Gastrocnemius medialis (tissue), 4 donors: ENCODE measurements around the gene TAX1BP1. TPM values are rescaled to one million over a fixed set of nuclear protein-coding genes. Genes with fewer than 3 reads are reported as not detected.
A peak's percentile ranks its signal among the peaks of the same experiment; 100 is the strongest.

Experiments used
- ATAC-seq, 2 donors: fragments of 150-250 bp; one replicate each; pipeline ENCODE4 v1.9.1; 2016
- DNase-seq, 2 donors: peaks; one replicate each; pipeline ENCODE4 v3.0.0-alpha.2; 2019
- H3K27ac ChIP-seq, 4 donors: fragments of 200-600 bp; sonication (generic); 1 replicate in 1 of 4; 2 replicates in 3 of 4; pipeline ENCODE4 v1.5.1; 2016 to 2018; ENCODE audit warnings: mild to moderate bottlenecking in 2 of 4, moderate library complexity in 1 of 4
- H3K27me3 ChIP-seq, 3 donors: fragments of 200-600 bp; sonication (generic) in 2 of 3; 1 replicate in 1 of 3; 2 replicates in 2 of 3; pipeline versions ENCODE4 v1.5.1 to v1.6.0; 2016 to 2019; ENCODE audit warnings: mild to moderate bottlenecking in 1 of 3, moderate library complexity in 1 of 3
- H3K36me3 ChIP-seq, 2 donors: fragments of 200-600 bp; sonication (generic) in 1 of 2; one replicate each; pipeline ENCODE4 v1.5.1; 2017 to 2018
- H3K4me1 ChIP-seq, 2 donors: fragments of 200-600 bp; sonication (generic) in 1 of 2; one replicate each; pipeline ENCODE4 v1.5.1; 2016 to 2017; ENCODE audit warnings: mild to moderate bottlenecking in 2 of 2
- H3K4me3 ChIP-seq, 4 donors: fragments of 200-600 bp; sonication (generic) in 3 of 4; 1 replicate in 1 of 4; 2 replicates in 3 of 4; pipeline ENCODE4 v1.5.1; 2016 to 2019; ENCODE audit warnings: mild to moderate bottlenecking in 2 of 4
- H3K9me3 ChIP-seq, 3 donors: fragments of 200-600 bp; sonication (generic) in 2 of 3; 1 replicate in 1 of 3; 2 replicates in 2 of 3; pipeline ENCODE4 v1.5.1; 2016 to 2019
- CTCF ChIP-seq, 5 experiments: fragments of 450-650 bp in 3 of 5; fragments of 200-600 bp in 2 of 5; sonication (generic) in 2 of 5; IDR thresholded peaks in 4 of 5; conservative IDR thresholded peaks in 1 of 5; 1 replicate in 4 of 5; 2 replicates in 1 of 5; pipeline ENCODE4 v1.5.1; 2016 to 2019; ENCODE audit warnings: antibody characterized with exemption in 5 of 5, mild to moderate bottlenecking in 3 of 5, moderate library complexity in 3 of 5
- POLR2A ChIP-seq, 2 donors: fragments of 450-650 bp; IDR thresholded peaks; one replicate each; pipeline ENCODE4 v1.6.1; 2017; ENCODE audit warnings: antibody characterized with exemption in 2 of 2, mild to moderate bottlenecking in 2 of 2, moderate library complexity in 2 of 2
- in situ Hi-C, 4 donors: fragments of 200-750 bp; cut with MboI; loops; one replicate each; pipeline versions ENCODE4 v1.15.0 to v1.8.0; 2017; ENCODE audit warnings: low sequenced_read_pairs in 4 of 4
- intact Hi-C: fragments of 100-400 bp; cut with DNase I; formaldehyde crosslinking; loops from one replicate; pipeline ENCODE4 v1.15.1; 2023; ENCODE audit warnings: low total_unique reads
- total RNA-seq, 4 donors: library from RNA; depleted of rRNA; stranded (reverse); fragments of >200 nt; gene quantifications; one replicate each; pipeline versions ENCODE4 v1.1.0 to v1.2.3, GENCODE V29; 2016

The TAX1BP1 gene
- total RNA-seq, 4 donors from 2014 or later, result 110 to 136 (median 113) TPM

- intact Hi-C loops (no loop called here), in situ Hi-C loops (no loop called here)
- TF ChIP-seq POLR2A (IDR thresholded peaks at IDR 0.05) (no peak), CTCF (IDR thresholded peaks at IDR 0.05 in 4 of 5, conservative IDR thresholded peaks at IDR 0.05 in 1 of 5) (no peak)
- Histone ChIP-seq H3K4me1 (no peaks in the 10 kb centered on the region), H3K9me3 (no peaks in the 10 kb centered on the region), H3K27ac (no peak overlapping the region), H3K27me3 (no peaks in the 10 kb centered on the region), H3K36me3 (no peaks in the 10 kb centered on the region), H3K4me3 (no peak overlapping the region)
- ATAC-seq, result no peak
- no peak for DNase-seq
Measured at GRCh38 chr7:27712217-27712616, 27.7 kb upstream of the TAX1BP1 start.

DNA sequence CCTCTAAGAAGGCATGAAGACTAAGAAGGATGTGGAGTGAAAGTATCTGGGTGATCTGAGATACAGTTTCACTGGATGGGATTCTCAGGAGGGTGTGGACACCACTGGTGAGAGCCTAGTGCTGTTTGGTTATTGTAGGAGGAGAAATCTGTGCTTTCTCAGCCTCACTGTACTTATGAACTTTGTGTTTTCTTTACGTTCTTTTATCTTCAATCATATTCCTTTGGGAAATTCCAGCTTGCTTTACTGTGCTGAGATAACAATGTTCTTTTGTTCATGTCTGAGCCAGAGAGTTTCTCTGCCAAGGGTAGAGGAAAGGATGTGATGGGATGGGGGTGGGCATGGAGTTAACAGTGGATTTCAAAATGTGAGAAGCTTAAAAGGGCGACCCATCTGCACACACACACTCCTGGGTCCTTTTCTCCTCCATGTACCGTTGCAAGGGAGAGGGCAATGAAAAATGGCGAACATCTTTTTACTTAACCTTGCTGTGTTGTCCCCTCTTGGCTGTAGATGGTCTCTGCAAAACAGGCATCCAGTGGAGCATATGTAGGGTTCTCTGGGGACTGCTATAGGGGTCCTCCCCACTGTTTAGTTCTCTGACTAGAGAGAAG, 25.0 kb upstream of the TAX1BP1 start:
- TF ChIP-seq POLR2A (IDR thresholded peaks at IDR 0.05) (no peak), CTCF (IDR thresholded peaks at IDR 0.05 in 4 of 5, conservative IDR thresholded peaks at IDR 0.05 in 1 of 5) (no peak)
- no peaks in the 10 kb centered on the region for H3K4me1 ChIP-seq
- intact Hi-C loops, result no loop called here
- H3K4me3 ChIP-seq, result no peak overlapping the region
- ATAC-seq (no peak), DNase-seq (no peak)
- H3K27ac ChIP-seq, result no peak overlapping the region
- in situ Hi-C loops, result no loop called here
- no peaks in the 10 kb centered on the region for H3K27me3 ChIP-seq
- H3K9me3 ChIP-seq, result no peaks in the 10 kb centered on the region
- H3K36me3 ChIP-seq, result no peaks in the 10 kb centered on the region

DNA sequence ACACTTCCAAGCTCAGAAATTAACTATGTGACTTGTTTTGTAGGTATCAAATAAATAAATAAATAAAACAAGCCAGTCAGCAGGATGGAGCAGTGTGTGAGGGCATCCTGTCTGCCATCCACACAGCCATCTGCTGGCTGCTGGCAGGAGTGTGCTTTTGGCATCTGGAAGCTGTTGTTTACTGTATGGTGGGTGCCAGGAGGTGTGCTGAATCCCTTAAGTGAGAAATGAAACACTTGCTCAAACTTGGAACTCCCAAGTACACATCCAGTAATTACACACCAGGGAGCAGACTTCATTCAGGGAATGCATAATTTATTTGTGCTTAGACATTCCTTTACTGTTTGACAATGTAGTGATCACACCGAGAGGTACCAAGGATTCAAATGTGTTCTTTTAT, 16.9 kb upstream of the TAX1BP1 start:
- intact Hi-C loops, result no loop called here
- in situ Hi-C loops, result no loop called here
- Histone ChIP-seq H3K9me3 (no peaks in the 10 kb centered on the region), H3K27ac (no peak overlapping the region), H3K27me3 (no peaks in the 10 kb centered on the region), H3K36me3 (no peaks in the 10 kb centered on the region), H3K4me3 (no peak overlapping the region), H3K4me1 (no peaks in the 10 kb centered on the region)
- DNase-seq (peak; percentile 12 to 19), ATAC-seq (peak; percentile 49 to 79)
- no peak for TF ChIP-seq POLR2A (IDR thresholded peaks at IDR 0.05)
- TF ChIP-seq CTCF (IDR thresholded peaks at IDR 0.05 in 4 of 5, conservative IDR thresholded peaks at IDR 0.05 in 1 of 5), result peak in 1 of 5 experiments; percentile 28

DNA sequence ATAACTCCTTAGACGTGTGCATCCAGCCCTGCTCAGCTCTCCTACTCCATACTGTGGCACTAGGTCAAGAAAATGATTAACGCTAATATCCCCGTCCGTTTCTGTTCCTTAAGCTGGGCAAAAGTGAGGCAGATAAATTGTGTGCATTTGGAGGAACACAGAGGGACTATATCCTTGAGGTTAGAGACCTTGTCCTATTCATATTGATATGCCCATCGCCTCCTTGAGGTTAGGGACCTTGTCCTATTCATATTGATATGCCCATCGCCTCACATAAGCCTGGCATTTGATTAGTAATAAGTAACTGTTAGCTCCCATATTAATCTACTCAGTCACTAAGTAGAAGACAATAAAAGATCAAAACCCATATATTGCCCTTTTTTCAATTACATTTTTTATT, 12.9 kb upstream of the TAX1BP1 start:
- no peak for ATAC-seq
- Histone ChIP-seq H3K27me3 (no peaks in the 10 kb centered on the region), H3K36me3 (no peaks in the 10 kb centered on the region), H3K4me1 (no peaks in the 10 kb centered on the region), H3K27ac (no peak overlapping the region), H3K4me3 (no peak overlapping the region), H3K9me3 (no peaks in the 10 kb centered on the region)
- intact Hi-C loops (no loop called here), in situ Hi-C loops (no loop called here)
- no peak for DNase-seq
- TF ChIP-seq POLR2A (IDR thresholded peaks at IDR 0.05), result no peak
- no peak for TF ChIP-seq CTCF (IDR thresholded peaks at IDR 0.05 in 4 of 5, conservative IDR thresholded peaks at IDR 0.05 in 1 of 5)

DNA sequence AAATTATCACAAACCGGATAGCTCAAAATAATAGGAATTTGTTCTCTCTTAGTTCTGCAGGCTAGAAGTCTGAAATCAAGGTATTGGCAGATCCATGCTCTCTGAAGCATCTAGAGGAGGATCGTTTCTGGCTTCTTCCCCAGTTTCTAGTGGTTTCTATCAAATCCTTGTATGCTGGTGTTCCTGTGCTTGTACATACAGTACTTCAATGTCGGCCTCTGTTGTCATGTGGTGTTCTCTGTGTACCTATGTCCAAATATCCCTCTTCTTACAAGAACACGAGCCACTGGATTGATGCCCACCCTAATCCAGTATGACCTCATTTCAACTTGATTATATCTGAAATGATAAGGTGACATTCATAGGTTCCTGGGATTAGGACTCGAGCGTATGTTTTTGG, 9.8 kb upstream of the TAX1BP1 start:
- no peak for TF ChIP-seq CTCF (IDR thresholded peaks at IDR 0.05 in 4 of 5, conservative IDR thresholded peaks at IDR 0.05 in 1 of 5)
- no peak for TF ChIP-seq POLR2A (IDR thresholded peaks at IDR 0.05)
- intact Hi-C loops, result loop anchor here (10.0 kb wide), 1 partner anchor 145 kb away; no protein-coding TSS in a partner anchor
- H3K27ac ChIP-seq, result no peak overlapping the region
- ATAC-seq (no peak), DNase-seq (no peak)
- H3K4me1 ChIP-seq, result no peaks in the 10 kb centered on the region
- in situ Hi-C loops, result loop anchor here in 2 of 4 donors (10.0 kb wide), 2 partner anchors 55 to 65 kb away; partner anchors contain the start of gene HIBADH (in 1 of the 2)
- H3K4me3 ChIP-seq, result no peak overlapping the region
- H3K36me3 ChIP-seq, result no peaks in the 10 kb centered on the region
- no peaks in the 10 kb centered on the region for H3K9me3 ChIP-seq
- no peaks in the 10 kb centered on the region for H3K27me3 ChIP-seq
